ENCODE data around the gene GGCT.

Gene GGCT

GRCh38 chr7:30464231-30464671, 40.4 kb downstream of the GGCT start:
- no peak overlapping the region for H2AFZ ChIP-seq (ENCODE audit: low read depth, low read length, severe bottlenecking)
- H3K9me3 ChIP-seq (ENCODE audit: insufficient read depth, low read length), result no peaks in the 10 kb centered on the region
- H3K9me2 ChIP-seq (replicated peaks; ENCODE audit: insufficient read depth, low read length), result no peaks in the 10 kb centered on the region
- no peak overlapping the region for H3K4me2 ChIP-seq (ENCODE audit: low read depth, low read length, poor library complexity, severe bottlenecking)
- no peaks in the 10 kb centered on the region for H3K79me2 ChIP-seq (ENCODE audit: insufficient read depth, low read length)
- no peaks in the 10 kb centered on the region for H3K36me3 ChIP-seq (ENCODE audit: low read length)
- no peak overlapping the region for H3K4me3 ChIP-seq (ENCODE audit: insufficient read depth, low read length, poor library complexity, severe bottlenecking)
- no peak overlapping the region for H3K27ac ChIP-seq (ENCODE audit: low read depth, low read length)
- TF ChIP-seq CTCF (IDR thresholded peaks at IDR 0.05; ENCODE audit: insufficient read depth, low read length, poor library complexity, severe bottlenecking), result no peak
- TF ChIP-seq EZH2phosphoT487 (conservative IDR thresholded peaks at IDR 0.05; ENCODE audit: low read length), result no peak
- H4K20me1 ChIP-seq (ENCODE audit: low read depth, low read length), result no peaks in the 10 kb centered on the region
- H3F3A ChIP-seq (ENCODE audit: insufficient read depth), result no peaks in the 10 kb centered on the region
- H3K9ac ChIP-seq (ENCODE audit: low read length), result no peak overlapping the region
- H3K27me3 ChIP-seq (ENCODE audit: low read length), result no peaks in the 10 kb centered on the region

- Histone ChIP-seq H3K27ac (ENCODE audit: low read depth, low read length) (no peak overlapping the region), H2AFZ (ENCODE audit: low read depth, low read length, severe bottlenecking) (no peak overlapping the region), H3F3A (ENCODE audit: insufficient read depth) (no peaks in the 10 kb centered on the region), H3K27me3 (ENCODE audit: low read length) (no peaks in the 10 kb centered on the region), H4K20me1 (ENCODE audit: low read depth, low read length) (no peaks in the 10 kb centered on the region), H3K4me2 (ENCODE audit: low read depth, low read length, poor library complexity, severe bottlenecking) (no peak overlapping the region), H3K79me2 (ENCODE audit: insufficient read depth, low read length) (no peaks in the 10 kb centered on the region), H3K36me3 (ENCODE audit: low read length) (no peaks in the 10 kb centered on the region), H3K9me3 (ENCODE audit: insufficient read depth, low read length) (no peaks in the 10 kb centered on the region), H3K9ac (ENCODE audit: low read length) (no peak overlapping the region), H3K9me2 (replicated peaks; ENCODE audit: insufficient read depth, low read length) (no peaks in the 10 kb centered on the region), H3K4me3 (ENCODE audit: insufficient read depth, low read length, poor library complexity, severe bottlenecking) (no peak overlapping the region)
- no peak for TF ChIP-seq CTCF (IDR thresholded peaks at IDR 0.05; ENCODE audit: insufficient read depth, low read length, poor library complexity, severe bottlenecking)
- no peak for TF ChIP-seq EZH2phosphoT487 (conservative IDR thresholded peaks at IDR 0.05; ENCODE audit: low read length)
Observed at GRCh38 chr7:30463405-30464145, 41.1 kb downstream of the GGCT start.

GRCh38 chr7:30462179-30462578, 42.5 kb downstream of the GGCT start:
- H3K79me2 ChIP-seq (ENCODE audit: insufficient read depth, low read length), result no peaks in the 10 kb centered on the region
- H3K9me2 ChIP-seq (replicated peaks; ENCODE audit: insufficient read depth, low read length), result no peaks in the 10 kb centered on the region
- no peak for TF ChIP-seq EZH2phosphoT487 (conservative IDR thresholded peaks at IDR 0.05; ENCODE audit: low read length)
- TF ChIP-seq CTCF (IDR thresholded peaks at IDR 0.05; ENCODE audit: insufficient read depth, low read length, poor library complexity, severe bottlenecking), result no peak
- H3K9ac ChIP-seq (ENCODE audit: low read length), result no peak overlapping the region
- H3K4me3 ChIP-seq (ENCODE audit: insufficient read depth, low read length, poor library complexity, severe bottlenecking), result no peak overlapping the region
- H3K4me2 ChIP-seq (ENCODE audit: low read depth, low read length, poor library complexity, severe bottlenecking), result no peak overlapping the region
- no peaks in the 10 kb centered on the region for H3F3A ChIP-seq (ENCODE audit: insufficient read depth)
- H4K20me1 ChIP-seq (ENCODE audit: low read depth, low read length), result no peaks in the 10 kb centered on the region
- H3K9me3 ChIP-seq (ENCODE audit: insufficient read depth, low read length), result no peaks in the 10 kb centered on the region
- no peaks in the 10 kb centered on the region for H3K27me3 ChIP-seq (ENCODE audit: low read length)
- H2AFZ ChIP-seq (ENCODE audit: low read depth, low read length, severe bottlenecking), result no peak overlapping the region
- H3K36me3 ChIP-seq (ENCODE audit: low read length), result no peaks in the 10 kb centered on the region
- no peak overlapping the region for H3K27ac ChIP-seq (ENCODE audit: low read depth, low read length)
